Measurements from ENCODE around the gene ZNF362. TPM values are rescaled to one million over a fixed set of nuclear protein-coding genes. Genes with fewer than 3 reads are reported as not detected.

Gene ZNF362
- total RNA-seq, 1 experiment from 2014 or later = 15.2 TPM

DNA sequence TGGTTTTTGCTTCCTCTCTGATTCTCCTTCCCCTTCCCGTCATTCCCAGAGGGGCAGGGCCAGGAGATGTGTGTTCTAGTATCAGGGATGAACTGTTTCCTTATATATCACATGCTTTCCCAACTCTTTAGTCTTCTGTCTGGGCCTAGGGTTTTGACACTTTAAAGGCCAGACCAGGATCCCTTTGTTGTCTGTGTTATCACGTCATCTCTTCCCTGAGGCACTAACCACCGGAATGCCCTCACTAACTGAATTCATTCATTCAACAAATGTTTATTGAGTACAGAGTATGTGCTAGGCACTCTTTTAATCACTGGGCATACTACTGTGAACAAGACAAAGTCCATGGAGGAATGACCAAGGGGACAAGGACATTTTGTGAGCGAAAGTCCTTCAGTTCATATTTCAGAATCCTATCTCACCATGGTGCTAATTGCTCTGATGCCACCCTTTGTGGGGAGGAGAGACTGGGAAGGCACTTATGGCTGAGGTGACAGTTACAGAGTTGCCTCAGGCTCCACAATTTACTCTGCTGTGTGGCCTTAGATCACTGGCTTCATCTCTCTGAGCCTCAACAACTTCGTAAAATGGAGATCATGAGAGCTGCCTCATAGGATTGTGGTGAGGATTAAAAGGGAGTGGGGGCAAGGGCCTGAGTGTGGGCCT lies 12.0 kb upstream of the ZNF362 start:
- peak; percentile 96 for DNase-seq (ENCODE audit: low read depth)

DNA sequence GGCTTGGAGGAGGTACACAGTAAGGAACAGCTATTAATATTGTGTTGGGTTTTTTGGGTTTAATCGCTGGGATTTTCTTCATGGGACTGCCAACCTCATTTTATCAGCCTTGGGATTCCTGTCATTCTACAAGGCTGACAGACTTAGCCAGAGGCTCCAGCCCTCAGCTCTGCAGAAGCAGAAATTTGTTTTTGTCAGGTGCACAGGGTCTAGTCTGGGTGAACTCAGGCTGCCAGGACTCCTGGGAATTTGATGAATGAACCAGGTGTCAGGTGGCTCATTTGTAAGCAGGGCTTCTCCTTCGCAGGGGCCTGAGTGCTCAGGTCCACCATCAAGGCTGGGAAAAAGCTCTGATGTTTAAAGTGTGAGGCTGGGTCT lies 11.5 kb upstream of the ZNF362 start:
- DNase-seq (ENCODE audit: low read depth) = no peak

DNA sequence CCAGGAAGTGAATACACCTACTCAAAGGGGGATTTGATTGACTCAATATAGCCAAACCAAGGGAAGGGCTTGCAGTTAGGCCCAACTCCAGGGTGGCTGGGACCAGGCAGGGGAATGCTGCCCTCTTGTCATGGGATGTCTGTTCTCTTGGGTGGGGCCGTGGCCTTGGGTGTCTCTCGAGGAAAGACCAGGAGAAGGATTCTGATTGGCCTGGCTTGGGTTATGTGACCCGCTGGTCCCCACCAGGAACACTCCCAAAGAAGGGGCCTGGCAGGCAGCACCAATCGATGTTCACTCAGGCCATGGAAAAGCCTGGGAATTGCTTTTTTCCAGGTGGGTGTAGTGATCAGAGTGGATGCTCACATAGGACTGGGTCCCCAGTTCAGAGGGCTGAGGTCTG lies 10.1 kb upstream of the ZNF362 start:
- no peak for DNase-seq (ENCODE audit: low read depth)

DNA sequence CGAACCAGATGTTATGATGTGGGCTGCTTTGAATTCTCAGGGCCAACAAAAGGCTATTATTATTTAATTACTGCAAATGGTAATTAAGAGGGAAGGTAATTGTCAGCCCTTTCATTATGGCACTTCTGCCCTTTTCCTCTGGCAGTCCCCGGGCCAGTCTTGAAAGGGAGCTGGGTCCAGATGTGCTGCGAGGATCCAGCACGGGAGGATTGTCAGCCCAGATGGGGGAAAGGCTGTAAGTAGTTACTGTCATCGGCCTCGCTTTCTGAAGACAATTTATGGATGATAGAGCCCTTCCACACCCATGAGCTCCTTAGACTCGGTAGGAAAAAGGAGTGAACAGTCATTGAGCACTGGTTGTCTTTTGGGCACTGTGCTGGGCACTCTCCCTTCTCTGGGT lies 8.7 kb upstream of the ZNF362 start:
- no peak for DNase-seq (ENCODE audit: low read depth)

DNA sequence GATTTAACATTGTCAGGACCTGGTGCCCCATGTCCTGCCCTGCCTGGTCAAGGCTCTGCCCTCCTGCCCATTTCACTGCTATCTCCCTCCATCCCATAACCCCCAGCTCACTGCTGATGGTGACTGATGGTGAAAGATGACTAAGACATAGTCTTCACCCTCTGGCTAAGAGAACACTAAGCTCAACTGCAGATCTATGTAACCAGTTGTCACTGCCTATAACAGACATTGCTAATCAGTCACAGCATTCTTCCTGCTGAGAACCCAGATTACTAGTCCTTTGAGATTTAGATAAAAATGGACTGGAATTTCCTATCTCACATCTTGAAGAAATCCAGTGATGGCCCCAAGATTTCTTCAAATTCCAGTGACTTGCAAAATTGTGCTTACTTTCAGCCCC lies 8.0 kb upstream of the ZNF362 start:
- peak; percentile 27 for DNase-seq (ENCODE audit: low read depth)

DNA sequence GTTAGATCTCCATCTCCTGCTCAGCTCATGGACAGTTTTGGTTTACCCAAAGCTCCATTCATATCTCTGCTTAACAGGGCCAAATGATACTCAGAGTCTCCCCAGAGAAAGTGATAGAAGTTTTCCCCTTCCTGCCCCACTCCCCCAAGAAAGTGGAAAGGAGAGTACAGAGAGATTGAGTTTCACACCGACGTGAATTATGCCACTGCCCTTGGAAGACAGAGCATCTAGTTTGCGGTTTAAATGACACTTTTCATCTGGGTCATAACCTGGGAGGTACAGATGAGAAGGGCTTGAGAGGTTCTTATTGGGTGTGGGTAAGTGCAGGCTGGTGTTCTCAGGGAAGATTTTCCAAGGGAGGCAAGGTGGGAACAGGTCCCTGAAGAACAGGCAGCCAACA lies 6.9 kb upstream of the ZNF362 start:
- no peak for DNase-seq (ENCODE audit: low read depth)

DNA sequence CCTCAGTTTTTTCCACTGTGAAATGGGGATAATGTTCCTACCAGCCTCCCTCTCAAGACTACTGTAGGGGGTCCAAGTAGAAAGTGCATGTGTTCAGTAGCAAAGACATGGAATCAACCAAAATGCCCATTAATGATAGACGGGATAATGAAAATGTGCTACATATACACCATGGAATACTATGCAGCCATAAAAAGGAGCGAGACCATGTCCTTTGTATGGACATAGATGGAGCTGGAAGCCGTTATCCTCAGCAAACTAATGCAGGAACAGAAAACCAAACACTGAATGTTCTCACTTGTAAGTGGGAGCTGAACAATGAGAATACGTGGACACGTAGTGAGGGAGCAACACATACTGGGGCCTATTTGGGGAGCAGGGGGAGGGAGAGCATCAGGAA lies 6.1 kb upstream of the ZNF362 start:
- no peak for DNase-seq (ENCODE audit: low read depth)

DNA sequence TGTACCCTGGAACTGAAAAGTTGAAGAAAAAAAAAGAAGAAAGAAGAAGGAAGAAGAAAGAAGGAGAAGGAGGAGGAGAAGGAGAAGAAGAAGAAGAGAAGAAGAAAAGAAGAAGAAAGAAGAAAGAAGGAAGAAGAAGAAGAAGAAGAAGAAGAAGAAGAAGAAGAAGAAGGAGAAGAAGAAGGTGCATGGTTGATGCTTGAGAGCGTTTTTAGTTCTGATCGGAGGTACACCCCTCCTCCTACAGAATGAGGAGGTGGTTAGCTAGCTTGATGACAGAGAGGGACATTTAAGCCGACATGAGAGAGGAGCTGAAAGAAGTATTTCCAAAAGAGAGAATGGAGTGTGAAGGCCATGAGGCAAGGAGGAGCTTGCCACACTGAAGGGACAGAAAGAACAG lies 5.6 kb upstream of the ZNF362 start:
- DNase-seq (ENCODE audit: low read depth) = no peak

DNA sequence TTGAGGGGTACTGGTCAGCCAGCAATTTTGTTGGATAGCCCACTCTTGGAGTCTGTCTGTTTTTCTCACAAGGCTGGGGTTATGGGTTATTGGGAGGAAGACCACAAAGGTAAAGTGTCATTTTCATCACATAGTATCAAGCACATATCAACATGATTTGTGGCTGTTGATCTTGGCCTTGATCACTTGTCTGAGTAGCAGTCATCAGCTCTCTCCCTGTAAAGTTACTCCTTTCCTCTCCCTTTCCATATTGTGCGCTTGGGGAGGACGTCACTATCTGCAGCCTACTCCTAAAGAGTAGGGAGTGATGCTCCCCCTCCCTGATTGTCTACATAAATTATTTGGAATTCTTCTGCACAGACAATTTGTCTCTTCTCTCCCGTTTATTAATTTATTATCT lies 1.8 kb upstream of the ZNF362 start:
- no peak for DNase-seq (ENCODE audit: low read depth)

DNA sequence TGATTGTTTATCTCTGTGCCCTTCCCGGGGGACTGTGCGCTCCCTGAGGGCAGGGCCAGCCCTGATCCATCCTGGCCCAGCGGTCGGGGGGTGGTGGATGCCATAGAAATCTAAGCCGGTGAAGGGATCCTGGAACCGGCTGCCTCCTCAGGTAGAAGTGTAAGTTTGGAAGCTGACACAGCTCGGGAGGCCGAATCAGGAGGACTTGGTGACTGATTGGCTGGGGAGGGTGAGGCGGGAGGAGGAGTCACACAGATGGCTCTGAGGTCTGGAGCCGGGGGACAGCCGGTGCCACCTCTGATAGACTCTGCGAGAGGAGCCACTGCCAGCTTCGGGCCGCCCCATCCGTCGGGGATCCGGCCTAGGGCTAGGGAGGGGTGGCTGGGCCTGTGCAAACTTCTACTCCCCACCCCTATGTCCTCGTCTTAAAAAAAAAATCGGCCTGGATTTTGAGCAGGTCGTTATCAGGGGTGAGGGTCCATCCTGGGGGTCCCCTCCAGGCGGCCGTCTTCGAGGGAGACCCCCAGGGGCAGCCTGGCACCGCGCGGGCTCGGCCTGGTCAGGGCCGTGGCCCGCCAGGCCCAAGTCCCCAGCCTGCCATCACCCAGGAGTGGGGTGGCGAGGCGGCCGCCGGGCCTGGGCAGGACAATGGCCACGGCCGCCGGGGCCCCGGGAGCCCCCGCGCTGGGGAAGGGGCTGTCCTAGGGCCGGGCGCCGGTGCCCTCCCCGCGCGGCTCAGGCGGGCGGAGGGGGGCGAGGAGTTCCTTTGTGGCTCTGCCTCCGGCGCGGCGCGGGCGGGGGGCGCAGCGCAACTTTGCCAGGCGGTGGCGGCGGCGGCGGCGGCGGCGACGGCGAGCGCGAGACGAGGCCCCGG lies 708 bp upstream of the ZNF362 start:
- DNase-seq (ENCODE audit: low read depth) = peak; percentile 10

DNA sequence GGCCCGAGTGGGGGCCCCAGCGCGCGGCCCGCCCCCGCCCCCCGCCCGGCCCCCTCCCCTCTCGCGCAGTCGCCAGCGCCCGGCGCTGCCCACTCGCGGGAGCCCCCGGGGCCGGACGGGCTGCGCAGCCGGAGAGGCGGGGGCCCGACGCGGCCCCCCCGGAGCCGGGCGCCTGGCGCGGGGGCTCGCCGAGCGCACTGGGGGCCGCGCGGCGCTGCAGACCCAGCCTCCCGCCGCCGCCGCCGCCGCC lies 146 bp upstream of the ZNF362 start:
- no peak for DNase-seq (ENCODE audit: low read depth)

DNA sequence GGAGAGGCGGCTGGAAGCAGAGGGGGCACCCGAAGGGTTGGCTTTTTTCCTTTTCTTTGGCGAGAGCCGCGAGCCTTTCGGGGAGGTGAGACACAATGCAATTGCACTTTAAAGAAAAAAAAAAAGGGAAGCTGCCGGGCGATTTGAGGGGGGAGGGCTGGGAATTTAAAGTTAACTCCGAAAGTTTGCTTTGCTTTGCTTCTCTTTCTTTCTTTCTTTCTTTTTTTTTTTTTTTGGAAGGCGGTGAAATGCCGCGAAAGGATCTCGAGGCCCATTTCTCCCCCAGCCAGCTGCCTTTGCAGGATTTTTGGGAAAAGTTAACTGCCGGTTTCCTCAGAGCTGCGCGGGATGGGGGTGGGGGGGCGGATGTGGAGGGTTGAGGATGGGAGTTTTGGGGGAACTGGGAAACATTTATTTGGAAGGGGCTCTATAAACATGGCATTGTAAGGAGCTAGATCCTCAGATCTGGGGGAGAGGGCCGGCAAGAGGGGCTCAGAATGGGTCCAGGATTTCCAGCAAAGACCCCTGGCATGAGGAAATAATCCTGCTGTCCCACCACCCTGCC lies 997 bp downstream of the ZNF362 start:
- no peak for DNase-seq (ENCODE audit: low read depth)

DNA sequence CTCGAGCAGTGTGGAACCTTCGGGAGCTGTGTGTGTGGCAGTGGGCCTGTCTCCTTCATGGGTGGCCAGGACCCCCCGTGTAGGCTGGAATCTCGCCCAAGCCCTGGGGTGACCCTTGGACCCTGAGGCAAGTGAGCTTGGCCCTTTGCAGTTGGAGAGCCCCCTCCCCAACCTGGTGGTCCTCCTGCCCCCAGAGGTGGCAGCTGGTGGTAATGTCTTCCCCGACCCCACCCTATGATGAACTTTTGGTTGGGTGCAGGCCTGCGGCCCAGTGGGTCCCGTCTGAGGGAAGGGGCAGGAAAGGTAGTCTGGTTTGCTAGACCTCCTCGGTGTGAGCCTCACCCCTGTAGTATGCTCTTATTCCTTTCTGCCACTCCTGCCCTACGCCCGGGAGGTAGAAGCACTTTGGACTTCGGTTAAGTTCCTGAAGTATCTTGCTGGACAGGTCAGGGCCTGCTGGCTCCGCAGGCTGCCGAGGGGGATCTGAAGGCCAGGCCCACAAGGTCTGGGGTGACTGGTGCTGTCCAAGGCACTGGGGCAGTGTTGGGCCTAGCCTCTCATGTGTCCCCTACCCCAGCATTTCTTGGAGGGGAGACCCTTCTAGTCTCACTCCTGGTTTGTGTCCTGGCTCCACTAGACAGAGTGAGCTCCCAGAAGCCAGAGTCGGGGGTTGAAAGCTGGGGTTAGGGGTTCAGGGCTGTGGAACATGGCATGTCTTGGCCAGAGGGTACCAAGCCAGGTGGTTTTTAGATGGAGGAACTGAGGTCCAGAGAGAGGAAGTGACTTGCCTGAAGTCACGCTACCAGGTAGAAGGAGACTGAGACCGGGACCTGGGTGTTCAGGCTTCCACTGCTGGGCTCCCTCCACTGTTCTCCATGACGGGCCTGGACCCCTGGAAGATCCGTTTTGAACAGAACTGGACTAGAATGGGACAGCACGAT lies 1.8 kb downstream of the ZNF362 start:
- DNase-seq (ENCODE audit: low read depth) = no peak

DNA sequence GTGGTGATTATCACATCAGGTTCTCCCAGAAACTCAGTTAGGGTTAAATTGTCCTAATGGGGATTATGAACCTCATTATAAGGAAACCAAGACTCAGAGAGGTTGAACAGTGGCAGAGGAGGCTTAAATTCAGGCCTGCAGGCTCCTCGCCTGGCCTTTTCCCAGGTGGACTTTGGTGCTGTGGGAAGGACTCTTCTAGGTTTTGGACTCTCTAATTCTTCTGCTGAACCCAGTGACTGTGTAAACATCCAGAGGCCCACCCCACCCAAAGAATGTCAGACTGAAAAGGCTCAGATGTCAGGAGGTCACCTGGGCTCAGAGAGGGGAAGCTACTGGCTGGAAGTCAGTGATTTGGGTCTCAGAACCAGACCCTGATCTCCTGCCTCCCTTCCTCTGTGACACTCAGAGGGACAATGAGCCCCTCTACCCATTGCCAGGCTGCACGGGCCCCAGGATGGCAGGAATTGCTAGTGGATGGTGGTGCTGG lies 2.5 kb downstream of the ZNF362 start:
- no peak for DNase-seq (ENCODE audit: low read depth)

DNA sequence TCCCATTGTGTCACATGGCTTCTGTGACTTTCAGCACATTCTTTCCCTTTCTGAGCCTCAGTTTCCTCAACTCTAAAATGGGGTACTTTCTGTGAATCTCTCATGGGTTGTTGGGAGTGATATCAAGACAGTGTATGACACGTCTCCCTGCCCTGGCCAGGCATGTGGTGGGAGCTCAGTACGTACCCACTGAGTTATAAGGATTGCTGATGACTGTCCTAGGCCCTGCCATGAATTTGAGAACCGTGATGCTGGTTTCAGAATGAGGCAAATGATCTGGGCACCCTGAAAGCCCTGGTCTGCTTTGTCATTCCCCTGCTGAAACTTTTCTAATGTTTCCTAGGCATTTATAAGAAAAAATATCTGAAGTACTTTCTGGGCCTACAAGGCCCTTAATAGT lies 3.6 kb downstream of the ZNF362 start:
- DNase-seq (ENCODE audit: low read depth) = no peak

DNA sequence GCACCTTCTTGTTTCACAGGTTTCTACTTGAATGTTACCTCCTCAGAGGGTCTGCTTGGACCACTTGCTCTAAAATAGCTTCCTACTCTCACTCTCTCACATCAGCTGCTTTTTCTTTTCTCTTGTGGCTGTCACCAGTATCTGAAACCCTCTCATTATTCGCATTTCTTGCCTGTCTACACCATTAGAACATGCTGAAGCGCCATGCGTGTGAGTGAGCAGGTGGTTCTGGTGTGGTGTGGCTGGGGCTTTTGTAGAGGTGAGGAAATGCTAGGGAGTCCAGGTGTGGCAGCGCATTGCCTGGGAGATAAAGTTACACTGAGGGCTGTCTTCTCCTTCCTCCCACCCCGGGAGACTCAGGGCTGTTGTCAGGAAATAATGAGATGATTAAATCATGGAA lies 4.1 kb downstream of the ZNF362 start:
- DNase-seq (ENCODE audit: low read depth) = no peak

DNA sequence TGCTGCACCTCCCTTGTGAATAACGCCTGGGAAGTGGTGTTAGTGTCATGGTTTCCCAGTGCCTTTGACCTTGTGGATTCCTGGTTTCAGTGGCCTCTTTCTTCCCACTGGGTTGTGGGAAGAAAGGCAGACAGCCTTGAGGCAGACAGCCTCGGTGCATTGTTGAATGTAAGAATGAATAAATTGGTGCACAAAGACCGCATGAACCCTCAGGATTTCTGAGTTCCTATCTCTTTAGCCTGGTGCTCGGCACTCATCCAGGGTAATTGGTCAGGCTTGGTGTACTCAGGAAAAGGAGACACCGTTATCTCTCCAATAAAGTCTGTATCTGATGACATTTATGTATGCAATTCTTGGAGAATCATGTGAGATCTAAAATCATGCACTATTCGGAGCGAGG lies 5.1 kb downstream of the ZNF362 start:
- DNase-seq (ENCODE audit: low read depth) = no peak

DNA sequence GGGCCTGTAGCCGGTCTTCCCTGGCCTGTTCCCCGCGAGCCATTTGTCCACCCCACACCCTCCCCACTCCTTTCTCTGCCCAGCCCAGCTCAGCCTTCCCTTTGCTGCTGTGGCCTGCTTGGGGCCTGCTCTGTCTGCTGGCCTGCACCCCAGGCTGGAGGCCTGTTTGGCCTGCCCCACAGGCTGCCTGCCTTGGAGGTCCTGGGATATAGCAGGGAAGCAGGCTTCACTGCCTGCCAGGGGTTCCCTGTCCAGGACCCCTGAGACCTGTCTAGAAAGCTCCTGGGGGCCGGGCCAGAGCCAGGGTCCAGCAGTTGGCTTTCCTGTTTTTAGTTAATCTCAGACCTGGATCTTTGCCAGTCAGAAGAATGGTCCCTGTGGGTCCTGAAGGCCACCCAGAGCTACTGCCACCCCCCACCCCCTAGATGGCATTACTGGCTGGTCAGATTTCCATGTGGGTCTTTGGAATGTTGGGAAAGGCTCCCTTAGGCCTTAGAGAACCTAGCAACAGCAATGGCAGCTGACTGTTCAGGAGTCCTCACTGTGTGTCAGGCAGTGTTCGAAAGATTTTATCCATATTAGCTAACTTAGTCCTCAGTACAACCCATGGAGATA lies 7.7 kb downstream of the ZNF362 start:
- no peak for DNase-seq (ENCODE audit: low read depth)

DNA sequence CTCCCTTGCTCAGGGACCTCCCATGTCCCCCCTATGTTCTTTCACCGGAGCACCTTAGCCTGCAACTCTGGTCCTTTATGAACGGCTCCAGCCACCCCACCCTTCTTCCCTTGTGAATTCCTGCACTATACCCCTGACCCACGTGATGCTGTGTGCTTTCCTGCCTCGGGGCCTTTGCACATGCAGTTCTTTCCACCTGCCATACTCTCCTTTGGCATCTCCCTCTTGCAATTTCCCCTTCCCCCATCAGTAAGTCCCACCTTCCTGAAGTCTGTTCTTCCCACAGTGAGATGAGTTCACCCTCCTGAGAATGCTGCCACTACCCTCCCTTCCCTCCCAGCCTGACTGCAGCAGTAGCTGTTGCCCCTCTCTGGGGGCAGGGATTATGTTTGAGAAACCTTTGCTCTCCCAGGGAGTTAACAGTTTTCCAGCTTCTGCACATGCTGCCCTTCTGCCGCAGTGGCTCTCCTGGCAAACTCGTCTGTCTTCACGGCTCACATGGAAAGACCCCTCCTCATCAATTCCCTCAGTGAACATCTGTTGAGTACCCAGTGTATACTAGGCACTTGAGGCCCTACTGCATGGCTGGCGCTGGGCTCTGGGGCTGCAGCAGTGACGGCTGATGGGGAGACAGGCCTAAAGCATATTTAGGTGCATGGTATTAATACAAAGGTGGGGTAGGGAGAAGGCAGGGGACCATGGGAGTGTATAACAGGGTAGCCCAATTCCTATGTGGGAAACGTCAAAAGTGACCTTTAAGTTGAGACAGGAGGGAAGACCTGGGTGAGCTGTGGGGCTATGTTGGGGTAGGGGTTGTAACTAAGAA lies 9.7 kb downstream of the ZNF362 start:
- DNase-seq (ENCODE audit: low read depth) = no peak

DNA sequence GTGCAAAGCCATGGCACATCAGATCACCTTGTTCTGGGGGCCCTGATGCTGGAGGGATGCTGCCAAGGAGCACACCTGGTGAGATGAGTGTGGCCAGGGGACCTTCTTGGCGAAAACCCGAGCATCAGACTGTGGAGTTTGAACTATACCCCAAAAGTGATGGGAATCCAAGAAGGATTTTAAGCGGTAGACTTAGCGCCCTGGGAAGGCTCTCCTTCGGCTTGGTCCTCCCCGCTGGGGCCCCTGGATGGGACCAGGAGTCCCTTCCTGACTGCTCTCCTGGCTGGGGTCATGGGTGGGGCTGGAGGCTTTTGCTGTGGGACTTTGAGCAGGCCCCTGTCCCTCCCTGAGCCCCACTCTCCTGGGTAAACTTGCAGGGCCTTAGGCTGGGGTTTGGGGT lies 10.5 kb downstream of the ZNF362 start:
- DNase-seq (ENCODE audit: low read depth) = no peak
